Thyroid gland (tissue), 4 donors: ENCODE results near the gene TCF7L1.

ENCODE experiments used
- CTCF ChIP-seq, 6 experiments: fragments of 200-600 bp in 3 of 6; fragments of 450-650 bp in 3 of 6; sonication (generic) in 3 of 6; IDR thresholded peaks; one replicate each; pipeline ENCODE4 v1.5.1; 2016 to 2019; ENCODE audit warnings: antibody characterized with exemption in 6 of 6, mild to moderate bottlenecking in 2 of 6, inconsistent platforms in 1 of 6, moderate library complexity in 1 of 6
- POLR2A ChIP-seq, 2 donors: fragments of 450-650 bp; IDR thresholded peaks; one replicate each; pipeline ENCODE4 v1.6.1; 2017; ENCODE audit warnings: antibody characterized with exemption in 2 of 2, mild to moderate bottlenecking in 2 of 2, moderate library complexity in 1 of 2

DNA sequence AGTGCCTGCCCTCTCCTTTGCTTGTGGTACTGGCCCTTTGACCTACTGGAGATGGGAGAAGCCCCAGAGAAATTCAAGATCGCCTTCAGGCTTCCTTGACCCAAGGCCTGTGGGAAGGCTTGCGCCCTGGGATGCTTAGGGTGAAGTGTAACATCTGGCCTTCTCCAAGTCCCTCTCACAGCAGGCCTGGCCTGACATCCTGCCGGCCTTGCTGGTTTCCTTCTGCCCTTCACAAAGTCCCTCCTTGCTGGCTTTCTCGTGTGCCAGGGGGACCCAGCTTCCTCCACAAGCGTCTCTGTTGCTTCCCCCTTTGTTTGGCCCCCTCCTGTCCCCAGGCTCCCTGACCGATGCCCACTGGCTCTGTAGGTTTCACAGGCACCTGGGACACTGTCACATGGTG, 26.4 kb downstream of the TCF7L1 start:
- TF ChIP-seq POLR2A (IDR thresholded peaks at IDR 0.05) (no peak), CTCF (IDR thresholded peaks at IDR 0.05) (no peak)
